ENCODE results near the gene DOCK3. TPM values are rescaled to one million over a fixed set of nuclear protein-coding genes. Genes with fewer than 3 reads are reported as not detected.

DOCK3 gene
- total and polyA plus RNA-seq, 10 of the 15 experiments (the other 5 are each of a cell fraction or from before 2014, with no cell fraction given), result 0.02 to 0.52 (median 0.04) TPM; not detected in 5

DNA sequence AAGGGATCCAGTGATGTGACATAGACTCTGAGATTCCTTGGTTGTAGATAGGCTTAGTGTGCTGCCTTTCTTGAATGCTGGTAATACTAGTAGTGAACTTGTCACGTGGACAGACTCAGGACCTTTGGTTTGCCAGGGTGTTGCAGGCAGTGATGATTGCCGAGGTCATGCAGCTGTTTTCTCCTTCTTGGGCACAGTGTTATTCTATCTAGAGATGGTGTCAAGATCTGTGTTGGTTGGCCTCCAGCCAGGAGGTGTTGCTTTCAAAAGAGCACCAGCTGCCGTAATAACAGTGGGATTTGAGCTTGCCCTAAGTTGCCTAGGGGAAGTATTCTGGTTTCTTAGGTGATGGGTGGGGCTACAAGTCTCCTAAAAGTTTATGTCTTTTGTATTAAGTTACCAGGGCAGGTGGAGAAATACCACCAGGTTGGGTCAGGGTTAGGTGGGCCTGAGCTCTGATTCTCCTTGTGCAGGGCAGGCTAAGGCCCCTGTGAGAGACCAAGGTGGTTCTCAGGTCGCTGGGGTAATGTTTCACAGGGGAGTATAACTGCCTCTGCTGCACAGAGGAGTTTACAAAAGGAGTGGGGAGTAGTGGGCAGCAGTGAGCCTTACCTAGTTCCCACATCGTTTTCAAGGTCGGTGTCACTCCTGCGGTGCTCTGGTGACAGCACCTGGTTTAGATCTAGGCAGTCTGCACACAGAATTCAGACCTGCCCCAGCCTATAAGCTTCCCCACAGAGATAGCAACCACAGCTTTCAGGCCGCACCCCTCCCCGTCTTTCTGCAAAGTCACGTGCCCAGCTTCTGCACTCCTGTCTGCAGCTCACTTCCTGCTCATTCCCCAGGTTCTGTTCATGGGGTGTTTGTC is 350.3 kb downstream of the DOCK3 start:
- H3K4me3 ChIP-seq, result no peak overlapping the region
- H3K79me2 ChIP-seq (ENCODE audit: control insufficient read depth, insufficient read depth, low read length), result no peaks in the 10 kb centered on the region
- in situ Hi-C loops (cut with MboI) (no loop called here), intact Hi-C loops (cut with micrococcal nuclease; ENCODE audit: unreplicated experiment) (no loop called here)
- no peak overlapping the region for H3K9ac ChIP-seq (ENCODE audit: control insufficient read depth, insufficient read depth, low read length)
- 10% methylated on average over 10 of the region's 10 CpGs for WGBS (ENCODE audit: insufficient coverage, insufficient replicate concordance, low lambda C conversion rate, missing lambda C conversion rate)
- no peaks in the 10 kb centered on the region for H3K9me3 ChIP-seq (replicated peaks; ENCODE audit: control insufficient read depth, insufficient read depth, low read length)
- RAD21 ChIA-PET (ENCODE audit: unreplicated experiment), result no interaction called here
- no peaks in the 10 kb centered on the region for H3K4me1 ChIP-seq (ENCODE audit: control insufficient read depth, insufficient read depth, low read length)
- TF ChIP-seq, protein P1, sequence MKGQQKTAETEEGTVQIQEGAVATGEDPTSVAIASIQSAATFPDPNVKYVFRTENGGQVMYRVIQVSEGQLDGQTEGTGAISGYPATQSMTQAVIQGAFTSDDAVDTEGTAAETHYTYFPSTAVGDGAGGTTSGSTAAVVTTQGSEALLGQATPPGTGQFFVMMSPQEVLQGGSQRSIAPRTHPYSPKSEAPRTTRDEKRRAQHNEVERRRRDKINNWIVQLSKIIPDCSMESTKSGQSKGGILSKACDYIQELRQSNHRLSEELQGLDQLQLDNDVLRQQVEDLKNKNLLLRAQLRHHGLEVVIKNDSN (IDR thresholded peaks at IDR 0.05; ENCODE audit: borderline replicate concordance, extremely low read length, insufficient read depth, low read depth, low read length), result peak; percentile 77
- TF ChIP-seq NFYA (IDR thresholded peaks at IDR 0.05; ENCODE audit: borderline replicate concordance, low read depth, low read length) (no peak), RAD51 (IDR thresholded peaks at IDR 0.05) (peak; percentile 42; the same call in 1 of the 2 replicates), BHLHE40 (IDR thresholded peaks at IDR 0.05; ENCODE audit: borderline replicate concordance in 1 of 2, low read depth in 2 of 2, low read length in 1 of 2) (peak in 1 of 2 experiments; percentile 49; a peak in 2 of 4 replicates)
- TF ChIP-seq, protein P2, sequence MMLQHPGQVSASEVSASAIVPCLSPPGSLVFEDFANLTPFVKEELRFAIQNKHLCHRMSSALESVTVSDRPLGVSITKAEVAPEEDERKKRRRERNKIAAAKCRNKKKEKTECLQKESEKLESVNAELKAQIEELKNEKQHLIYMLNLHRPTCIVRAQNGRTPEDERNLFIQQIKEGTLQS (IDR thresholded peaks at IDR 0.05; ENCODE audit: borderline replicate concordance, extremely low read depth, low read depth, low read length), result 0 out of 2 replicates have a peak, but pooled peaks have one; percentile 30
- TF ChIP-seq, protein P3, sequence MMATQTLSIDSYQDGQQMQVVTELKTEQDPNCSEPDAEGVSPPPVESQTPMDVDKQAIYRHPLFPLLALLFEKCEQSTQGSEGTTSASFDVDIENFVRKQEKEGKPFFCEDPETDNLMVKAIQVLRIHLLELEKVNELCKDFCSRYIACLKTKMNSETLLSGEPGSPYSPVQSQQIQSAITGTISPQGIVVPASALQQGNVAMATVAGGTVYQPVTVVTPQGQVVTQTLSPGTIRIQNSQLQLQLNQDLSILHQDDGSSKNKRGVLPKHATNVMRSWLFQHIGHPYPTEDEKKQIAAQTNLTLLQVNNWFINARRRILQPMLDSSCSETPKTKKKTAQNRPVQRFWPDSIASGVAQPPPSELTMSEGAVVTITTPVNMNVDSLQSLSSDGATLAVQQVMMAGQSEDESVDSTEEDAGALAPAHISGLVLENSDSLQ (IDR thresholded peaks at IDR 0.05), result no peak
- TF ChIP-seq, protein P4, sequence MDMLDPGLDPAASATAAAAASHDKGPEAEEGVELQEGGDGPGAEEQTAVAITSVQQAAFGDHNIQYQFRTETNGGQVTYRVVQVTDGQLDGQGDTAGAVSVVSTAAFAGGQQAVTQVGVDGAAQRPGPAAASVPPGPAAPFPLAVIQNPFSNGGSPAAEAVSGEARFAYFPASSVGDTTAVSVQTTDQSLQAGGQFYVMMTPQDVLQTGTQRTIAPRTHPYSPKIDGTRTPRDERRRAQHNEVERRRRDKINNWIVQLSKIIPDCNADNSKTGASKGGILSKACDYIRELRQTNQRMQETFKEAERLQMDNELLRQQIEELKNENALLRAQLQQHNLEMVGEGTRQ (IDR thresholded peaks at IDR 0.05; ENCODE audit: borderline replicate concordance, low read depth, low read length), result no peak
- FAIRE-seq (no peak), ATAC-seq (no peak), DNase-seq (ENCODE audit: low read depth, low spot score) (no peak)
- CTCF ChIA-PET, result interaction anchor here (0.7 kb wide), 1 partner anchor 601 kb away, joined by 3 read pairs; no protein-coding TSS in a partner anchor
- no peak overlapping the region for H3K27ac ChIP-seq (ENCODE audit: control insufficient read depth, insufficient read depth)
- BruUV-seq (replicated peaks), result no TSS peak
- no peak overlapping the region for H3K4me2 ChIP-seq (ENCODE audit: control insufficient read depth, insufficient read depth)
- H3K27me3 ChIP-seq (replicated peaks in 1 of 2; ENCODE audit: control insufficient read depth in 2 of 2, insufficient read depth in 2 of 2, low read length in 1 of 2), result no peaks in the 10 kb centered on the region
- POLR2A ChIA-PET, result interaction anchor here (0.6 kb wide), 1 partner anchor 35 kb away, joined by 3 read pairs; no protein-coding TSS in a partner anchor
- H4K20me1 ChIP-seq (ENCODE audit: control insufficient read depth, insufficient read depth), result no peaks in the 10 kb centered on the region
- H2AFZ ChIP-seq (ENCODE audit: control insufficient read depth, low read depth, low read length), result no peak overlapping the region
- SMC1A ChIA-PET (ENCODE audit: uncharacterized antibody, unreplicated experiment), result interaction anchor here (1.0 kb wide), 1 partner anchor 23 kb away, joined by 3 read pairs; no protein-coding TSS in a partner anchor
- no peaks in the 10 kb centered on the region for H3K36me3 ChIP-seq (ENCODE audit: control insufficient read depth in 2 of 2, insufficient read depth in 2 of 2, low read length in 1 of 2)
